Measurements from ENCODE around the gene MCC. TPM values are rescaled to one million over a fixed set of nuclear protein-coding genes. Genes with fewer than 3 reads are reported as not detected.

Gene MCC
- total RNA-seq, 1 donor from 2014 or later = 3.5 TPM

DNA sequence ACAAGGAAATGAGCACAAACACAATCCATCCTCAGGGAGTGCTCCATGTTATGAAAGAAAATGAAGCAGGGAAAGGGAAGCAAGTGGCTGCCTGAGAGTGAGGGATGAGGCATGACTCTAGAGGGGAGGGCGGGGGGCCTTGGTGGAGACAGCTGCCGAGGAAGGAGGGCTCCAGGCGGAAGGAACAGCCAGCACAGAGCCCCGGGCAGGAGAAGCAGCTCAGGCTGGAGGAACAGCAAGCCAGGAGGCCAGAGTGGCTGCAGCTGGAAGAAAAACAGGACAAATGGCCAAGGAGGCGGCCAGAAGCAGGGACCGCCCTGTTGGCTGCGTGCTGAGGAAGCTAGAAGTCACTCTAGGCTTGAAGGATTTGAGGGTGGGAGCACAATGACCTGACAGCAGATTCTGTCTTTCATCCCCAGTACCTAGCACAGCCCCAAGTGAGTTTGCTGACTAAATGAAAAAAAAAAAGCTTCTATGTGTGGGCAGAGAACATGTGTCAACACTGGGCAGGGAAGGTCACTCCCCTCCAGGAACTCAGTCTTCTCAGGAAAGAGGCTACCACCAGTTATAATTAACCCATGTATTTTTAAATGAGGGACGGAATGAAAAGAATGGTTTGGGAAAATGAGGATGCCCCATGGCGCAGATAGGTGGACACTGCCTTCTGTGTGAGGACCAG is 368.9 kb downstream of the MCC start:
- intact Hi-C loops (cut with micrococcal nuclease) = no loop called here

DNA sequence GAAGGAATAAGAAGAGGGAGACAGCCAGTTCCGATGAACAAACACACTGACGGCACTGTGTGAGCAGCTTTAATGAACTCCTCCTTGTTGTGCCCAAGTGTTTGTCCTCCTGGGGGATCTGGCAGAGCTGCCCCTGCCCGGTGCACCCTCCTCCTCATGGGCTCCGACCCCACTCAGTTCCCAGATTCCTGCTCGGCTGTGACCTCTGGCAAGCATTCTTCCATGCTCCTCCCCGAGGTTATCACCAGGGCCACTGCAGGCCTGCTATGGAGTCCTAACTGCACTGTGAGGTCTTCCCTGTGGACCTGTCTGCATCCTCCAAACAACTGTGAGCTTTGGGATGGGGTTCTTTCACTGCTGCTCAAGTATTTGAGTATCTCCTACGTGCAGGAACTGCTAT is 369.5 kb downstream of the MCC start:
- intact Hi-C loops (cut with micrococcal nuclease) = no loop called here

DNA sequence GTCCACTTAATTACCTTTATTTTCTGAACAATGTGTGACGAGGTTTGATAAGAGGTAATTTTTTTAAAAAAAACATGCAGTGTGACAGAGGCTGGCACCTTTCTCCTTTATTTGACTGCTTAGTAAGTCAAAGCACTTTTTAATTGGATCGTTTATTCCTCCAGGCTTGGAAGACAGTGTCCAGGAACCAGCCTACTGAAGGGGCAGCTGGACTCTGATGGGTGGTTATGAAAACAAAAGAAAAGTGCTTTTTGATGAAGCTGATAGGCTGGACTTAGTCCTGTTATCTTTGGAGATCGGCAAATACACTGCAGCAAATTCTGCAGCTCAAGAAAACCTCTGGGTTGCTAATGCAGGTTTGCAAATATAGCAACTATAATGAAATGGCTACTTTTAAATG is 370.0 kb downstream of the MCC start:
- intact Hi-C loops (cut with micrococcal nuclease) = no loop called here

DNA sequence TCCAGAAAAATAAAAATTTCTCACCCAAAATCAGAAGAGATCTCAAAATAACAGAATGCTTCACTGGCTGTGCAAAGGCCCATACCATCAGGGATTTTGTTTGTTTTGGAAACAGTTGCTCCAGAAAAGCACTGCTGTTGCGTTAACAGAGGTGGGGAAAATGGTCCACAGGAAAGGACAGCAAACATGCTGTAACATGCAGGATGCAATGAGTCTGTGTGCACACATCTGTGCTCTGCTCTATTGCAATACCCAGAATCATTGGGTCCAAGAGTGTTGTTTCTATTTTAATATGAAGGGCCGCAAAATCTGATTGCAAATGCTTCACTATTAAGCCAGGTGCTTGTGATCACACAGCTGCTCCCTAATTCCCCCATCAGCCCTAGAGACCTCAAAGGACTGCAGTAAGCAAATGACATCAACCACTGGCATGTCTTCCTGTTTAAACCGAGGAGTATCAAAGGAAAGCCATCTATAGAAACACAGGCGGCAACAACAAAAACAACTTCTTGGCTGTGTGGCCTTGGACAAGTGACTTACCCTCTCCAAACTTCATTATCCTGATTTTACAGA is 370.6 kb downstream of the MCC start:
- intact Hi-C loops (cut with micrococcal nuclease) = no loop called here

DNA sequence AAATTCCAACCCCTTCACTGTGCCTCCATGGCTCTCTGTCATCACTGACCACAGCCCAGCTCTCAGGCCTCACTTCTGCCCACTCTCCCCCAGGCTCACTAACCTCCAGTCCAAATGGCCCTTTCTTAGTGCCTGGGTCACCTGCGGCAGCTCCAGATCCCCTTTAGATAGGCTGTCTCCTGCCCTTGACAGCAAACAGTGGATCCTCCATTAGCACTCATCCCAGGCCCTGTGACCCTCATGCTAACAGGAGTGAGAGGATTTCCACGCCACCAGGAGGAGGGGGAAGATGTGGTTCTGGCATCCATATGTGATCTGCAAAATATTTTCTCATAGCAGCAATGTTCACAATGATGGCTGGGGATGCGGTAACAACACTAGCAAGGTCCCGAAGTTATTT is 372.3 kb downstream of the MCC start:
- intact Hi-C loops (cut with micrococcal nuclease) = no loop called here

DNA sequence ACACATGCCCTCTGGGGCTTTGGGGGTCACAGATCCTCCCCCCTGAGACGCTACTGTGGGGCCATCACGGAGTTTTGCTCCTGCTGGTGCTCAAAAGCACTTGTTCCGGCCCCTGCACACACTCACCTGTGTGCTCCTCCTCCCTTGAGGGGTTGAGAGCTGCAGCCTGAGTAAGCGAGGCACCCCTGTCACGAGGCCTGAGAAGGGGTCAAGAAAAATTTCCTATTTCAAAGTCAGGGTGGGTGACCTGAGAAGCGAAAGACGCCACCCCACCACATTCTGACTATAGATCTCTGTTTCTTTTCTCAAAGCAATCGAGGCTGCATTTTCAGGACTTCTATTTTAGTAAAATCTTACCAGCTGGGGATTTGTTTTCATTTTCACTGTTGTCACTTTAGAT is 373.2 kb downstream of the MCC start:
- intact Hi-C loops (cut with micrococcal nuclease) = no loop called here

DNA sequence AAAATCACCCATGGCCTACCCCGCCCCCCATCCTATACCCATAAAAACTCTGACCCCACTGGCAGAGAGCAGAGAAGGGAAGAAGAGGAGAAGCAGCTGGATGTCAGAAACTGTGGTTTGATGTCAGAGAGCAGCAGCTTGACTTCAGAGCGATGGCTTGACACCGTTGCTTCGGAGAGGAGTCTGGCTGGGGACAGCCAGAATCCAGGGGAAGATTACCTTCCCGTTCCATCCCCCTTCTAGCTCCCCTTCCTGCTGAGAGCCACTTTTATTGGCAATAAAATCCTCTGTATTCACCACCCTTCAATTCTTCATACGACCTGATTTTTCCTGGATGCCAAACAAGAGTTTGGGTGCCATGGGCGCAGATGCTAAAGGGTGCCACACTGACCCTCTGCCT is 373.7 kb downstream of the MCC start:
- intact Hi-C loops (cut with micrococcal nuclease) = no loop called here

DNA sequence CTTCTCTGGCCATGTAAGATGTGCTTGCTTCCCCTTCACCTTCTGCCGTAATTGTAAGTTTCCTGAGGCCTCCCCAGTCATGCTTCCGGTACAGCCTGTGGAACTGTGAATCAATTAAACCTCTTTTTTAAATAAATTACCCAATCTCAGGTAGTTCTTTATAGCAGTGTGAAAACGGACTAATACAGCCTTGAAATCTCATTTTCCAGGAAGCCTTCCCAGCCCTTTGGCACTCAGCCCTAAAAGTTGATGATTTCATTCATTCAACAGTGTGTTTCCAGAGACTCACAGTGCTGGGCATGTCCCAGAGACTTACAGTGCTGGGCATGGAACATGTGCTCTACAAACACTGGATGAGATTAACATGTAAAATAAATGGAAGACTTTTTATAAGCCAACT is 375.8 kb downstream of the MCC start:
- intact Hi-C loops (cut with micrococcal nuclease) = no loop called here

DNA sequence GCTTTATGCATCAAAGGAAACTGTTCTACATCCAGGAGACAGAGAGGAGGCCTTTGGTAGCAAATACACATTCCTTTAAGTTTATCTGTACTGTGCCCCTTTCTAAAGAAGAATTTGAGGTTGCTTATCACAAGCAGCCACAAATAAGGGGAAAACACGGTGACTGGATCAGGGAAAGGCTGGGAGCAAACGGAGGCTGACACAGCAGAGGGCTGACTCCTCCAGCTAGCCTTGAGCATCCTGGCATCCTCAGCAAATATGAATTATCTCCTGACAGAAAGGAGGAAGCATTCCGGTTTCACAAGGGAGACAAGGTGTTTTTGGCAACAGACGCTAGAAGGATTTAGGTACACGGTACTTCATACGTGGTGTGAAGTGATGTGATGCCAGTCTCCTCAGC is 378.1 kb downstream of the MCC start:
- intact Hi-C loops (cut with micrococcal nuclease) = no loop called here

DNA sequence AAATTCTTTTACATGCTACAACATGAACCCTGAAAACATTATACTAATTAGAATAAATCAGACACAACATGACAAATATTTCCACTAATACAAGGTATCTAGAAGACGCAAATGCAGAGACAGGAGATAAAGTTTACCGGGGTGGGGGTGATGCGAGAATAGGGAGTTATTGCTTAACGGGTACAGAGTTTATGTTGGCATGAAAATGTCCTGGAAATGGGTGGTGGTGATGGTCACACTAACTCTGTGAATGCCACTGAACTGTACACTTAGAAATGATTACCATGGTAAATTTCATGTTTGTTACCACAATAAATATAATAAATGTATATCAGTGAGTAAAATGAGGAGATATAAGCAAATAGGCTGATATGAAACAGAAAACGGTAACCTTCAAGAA is 378.9 kb downstream of the MCC start:
- intact Hi-C loops (cut with micrococcal nuclease) = no loop called here

DNA sequence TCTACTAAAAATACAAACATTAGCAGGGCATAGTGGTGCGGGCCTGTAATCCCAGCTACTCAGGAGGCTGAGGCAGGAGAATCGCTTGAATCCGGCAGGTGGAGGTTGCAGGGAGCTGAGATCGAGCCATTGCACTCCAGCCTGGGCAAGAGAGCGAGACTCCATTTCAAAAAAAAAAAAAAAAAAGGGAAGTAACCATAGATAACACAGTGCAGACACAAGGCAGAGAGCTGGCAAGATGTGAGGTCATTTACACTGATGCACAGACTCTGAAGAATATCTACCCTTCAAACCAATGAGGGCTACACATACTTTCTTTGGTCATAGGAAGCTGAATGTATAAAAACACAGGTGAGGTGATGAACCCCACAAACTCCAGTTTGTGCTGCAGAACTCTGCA is 379.8 kb downstream of the MCC start:
- intact Hi-C loops (cut with micrococcal nuclease) = no loop called here

DNA sequence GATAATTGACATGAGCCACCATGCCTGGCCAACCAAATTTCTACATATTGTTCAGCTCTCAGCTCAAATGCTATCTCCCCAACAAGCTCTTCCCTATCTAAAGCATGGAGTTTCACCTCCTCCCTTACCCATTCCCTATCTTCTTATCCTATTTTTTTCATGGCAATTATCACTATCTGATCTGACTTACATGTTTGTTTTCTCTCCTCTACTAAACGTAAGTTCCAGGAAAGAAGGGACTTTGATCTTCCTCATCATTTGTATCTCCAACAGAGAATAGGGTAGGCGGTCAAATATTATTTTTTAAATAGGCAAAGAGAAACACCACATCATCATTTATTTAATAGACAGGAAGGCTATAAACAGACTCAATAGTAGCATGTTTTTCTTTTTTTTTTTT is 381.4 kb downstream of the MCC start:
- intact Hi-C loops (cut with micrococcal nuclease) = no loop called here

DNA sequence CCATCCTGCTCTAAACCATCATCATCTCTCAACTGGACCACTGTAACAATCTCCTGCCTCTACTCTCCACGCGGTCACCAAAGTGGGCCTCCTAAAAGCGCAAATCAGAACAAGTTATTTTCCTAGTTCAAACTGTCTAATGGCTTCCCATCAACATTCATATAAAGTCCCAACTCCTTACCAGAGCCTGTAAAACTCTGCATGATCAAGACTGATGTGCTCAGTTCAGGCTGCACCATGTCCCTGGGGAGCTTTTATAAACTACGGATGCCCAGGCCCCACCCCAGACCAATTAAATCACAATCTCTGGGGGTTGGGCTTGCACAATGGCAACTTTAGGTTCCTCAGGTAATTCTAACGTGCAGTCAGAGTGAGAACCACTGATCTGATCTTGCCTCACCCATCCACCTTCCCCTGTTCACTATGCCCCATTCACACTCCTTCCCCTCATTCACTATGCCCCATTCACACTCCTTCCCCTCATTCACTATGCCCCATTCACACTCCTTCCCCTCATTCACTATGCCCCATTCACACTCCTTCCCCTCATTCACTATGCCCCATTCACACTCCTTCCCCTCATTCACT is 382.5 kb downstream of the MCC start:
- intact Hi-C loops (cut with micrococcal nuclease) = no loop called here

DNA sequence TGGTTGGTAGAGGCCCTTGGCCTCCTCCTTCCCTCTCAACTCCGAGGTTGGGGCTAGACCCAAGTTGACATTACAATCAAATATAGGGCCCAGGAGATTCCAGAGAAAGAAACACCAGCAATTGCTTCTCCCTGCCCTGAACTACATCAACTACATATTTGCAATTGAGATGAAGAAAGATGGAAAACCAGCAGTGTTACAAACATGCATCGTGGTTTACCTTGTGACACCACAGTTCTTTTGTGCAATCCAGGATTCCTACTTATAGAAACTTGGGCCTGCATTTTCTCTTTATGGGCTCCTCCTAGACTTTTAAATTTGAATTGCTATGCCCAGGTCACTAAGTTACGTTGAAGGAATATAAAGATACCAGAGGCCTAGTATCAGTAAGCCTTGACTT is 384.9 kb downstream of the MCC start:
- intact Hi-C loops (cut with micrococcal nuclease) = no loop called here

DNA sequence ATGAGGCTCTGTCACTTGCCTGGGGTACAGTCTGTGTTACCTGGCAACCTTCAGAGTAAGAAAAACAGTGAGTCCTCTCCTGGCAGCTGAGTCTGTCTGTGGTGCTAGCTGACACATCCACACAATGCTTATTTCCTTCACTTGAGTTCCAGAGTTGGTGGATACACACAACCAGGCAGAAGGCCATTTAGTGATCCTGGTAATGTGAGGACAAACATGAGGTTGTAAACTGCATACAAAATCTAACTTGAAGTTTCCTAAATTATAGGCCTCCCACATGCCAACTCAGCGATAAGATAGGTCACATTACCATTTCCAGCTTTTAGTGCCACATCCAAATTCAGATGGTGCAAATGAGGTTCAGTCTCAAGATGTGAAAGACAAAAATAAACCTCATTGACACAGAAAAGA is 386.1 kb downstream of the MCC start:
- intact Hi-C loops (cut with micrococcal nuclease) = no loop called here

DNA sequence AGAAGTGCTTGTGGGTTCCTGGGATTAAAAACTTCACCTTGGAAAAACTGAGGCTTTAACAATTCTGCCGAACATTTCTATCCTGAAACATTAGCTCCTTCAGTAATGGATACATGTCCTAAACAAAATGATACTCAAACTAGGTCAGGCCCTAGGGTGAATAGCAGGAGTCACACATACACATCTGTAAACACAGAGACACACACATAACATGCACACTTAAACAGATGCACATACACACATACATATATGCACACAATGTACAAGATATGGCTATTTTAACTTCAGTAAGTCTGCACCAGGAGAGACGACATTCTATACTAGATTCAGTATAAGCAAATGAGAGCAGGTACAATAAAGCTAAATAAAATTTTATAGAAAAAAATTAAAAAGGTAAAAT is 387.3 kb downstream of the MCC start:
- intact Hi-C loops (cut with micrococcal nuclease) = no loop called here

DNA sequence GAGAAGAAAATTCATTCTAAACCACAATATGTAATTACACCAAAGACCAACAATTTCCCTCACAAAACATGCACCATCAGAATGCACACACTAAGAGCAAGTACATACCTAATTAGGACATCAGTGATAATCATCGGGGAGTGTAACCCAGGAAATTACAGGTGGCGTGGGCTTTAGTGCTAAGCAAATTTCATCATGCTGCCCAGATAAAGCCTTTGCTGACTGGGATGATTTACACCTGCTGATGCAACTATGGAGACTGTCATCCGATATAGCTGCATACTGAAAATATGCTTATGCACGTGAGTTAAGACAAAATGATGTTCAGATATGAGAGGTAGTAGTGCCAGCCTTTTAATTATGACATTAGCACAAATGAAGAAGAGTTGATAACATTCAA is 388.4 kb downstream of the MCC start:
- intact Hi-C loops (cut with micrococcal nuclease) = no loop called here

DNA sequence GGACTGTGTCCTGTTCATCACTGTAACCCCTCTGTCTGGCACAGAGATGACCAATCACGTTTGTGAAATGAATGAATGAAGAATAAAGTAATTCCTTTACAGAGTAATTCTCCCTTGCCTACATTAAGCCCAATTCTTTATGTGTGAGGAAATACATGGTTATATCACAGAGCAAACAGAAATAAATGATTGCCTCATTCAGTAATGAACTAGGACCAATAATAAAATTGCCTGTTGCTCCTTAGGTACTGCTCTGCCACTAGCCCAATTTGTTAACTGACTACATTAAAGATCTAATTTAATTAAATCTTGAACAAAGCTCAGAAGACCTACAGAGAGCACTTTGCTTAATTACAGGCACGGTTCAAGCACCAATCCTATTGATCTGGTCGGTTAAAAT is 389.9 kb downstream of the MCC start:
- intact Hi-C loops (cut with micrococcal nuclease) = no loop called here

DNA sequence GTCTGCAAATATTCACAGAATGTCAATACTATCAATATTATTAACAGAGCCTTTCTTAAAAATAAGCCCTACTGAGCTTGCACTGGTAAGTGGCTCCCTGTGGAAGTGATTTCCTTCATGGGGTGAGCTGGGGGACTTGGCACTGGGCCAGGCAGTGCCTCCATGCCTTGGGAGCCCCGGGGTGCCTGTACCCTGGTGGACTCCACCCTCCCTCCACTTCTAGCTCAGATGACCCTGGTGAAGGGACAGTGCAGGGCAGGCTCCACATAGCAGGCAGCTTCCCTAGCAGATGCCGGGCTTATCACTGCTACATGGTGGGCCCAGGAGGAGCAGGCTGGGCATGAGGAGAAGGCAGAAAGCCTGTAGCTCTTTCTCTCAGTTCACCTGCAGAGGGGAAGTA is 392.4 kb downstream of the MCC start:
- intact Hi-C loops (cut with micrococcal nuclease) = no loop called here

DNA sequence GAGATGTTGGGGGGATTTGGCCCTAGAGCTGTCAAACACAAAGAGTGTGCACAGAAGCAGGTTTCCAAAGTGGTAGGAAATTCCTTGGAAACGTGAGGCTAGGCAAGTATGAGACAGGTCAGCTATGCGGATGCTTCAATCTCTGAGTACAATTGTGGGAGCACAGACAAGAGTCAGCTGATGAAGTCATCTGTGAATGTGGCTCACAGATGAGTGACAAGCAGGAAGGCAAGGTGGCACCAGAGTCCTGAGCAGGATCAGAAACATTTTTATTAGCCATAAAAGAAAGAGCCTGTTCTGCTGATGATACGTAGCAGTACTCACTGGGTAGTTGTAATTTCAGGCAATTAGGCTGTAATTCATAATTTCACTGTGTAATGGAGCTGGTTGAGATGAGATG is 394.7 kb downstream of the MCC start:
- intact Hi-C loops (cut with micrococcal nuclease) = loop anchor here (5.0 kb wide), 1 partner anchor 96 kb away; no protein-coding TSS in a partner anchor

DNA sequence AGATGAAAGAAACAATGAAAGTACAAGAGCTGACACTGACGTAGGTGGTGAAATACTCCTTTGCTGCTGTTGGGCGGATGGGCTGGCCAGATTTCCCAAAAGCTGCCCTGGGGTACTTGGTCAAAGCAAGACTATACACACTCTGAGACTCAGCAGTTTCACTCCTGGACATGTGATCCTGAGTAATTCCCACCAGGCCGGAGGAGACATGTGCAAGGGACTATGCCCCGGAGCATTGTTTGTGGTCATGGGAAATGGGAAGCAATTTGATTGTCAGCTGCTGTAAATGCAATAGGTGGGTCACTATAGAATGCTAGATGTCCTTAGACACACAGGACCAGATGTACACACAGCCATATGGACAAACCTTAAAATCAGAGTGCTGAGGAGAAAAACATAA is 395.6 kb downstream of the MCC start:
- intact Hi-C loops (cut with micrococcal nuclease) = loop anchor here (5.0 kb wide), 1 partner anchor 95 kb away; no protein-coding TSS in a partner anchor

DNA sequence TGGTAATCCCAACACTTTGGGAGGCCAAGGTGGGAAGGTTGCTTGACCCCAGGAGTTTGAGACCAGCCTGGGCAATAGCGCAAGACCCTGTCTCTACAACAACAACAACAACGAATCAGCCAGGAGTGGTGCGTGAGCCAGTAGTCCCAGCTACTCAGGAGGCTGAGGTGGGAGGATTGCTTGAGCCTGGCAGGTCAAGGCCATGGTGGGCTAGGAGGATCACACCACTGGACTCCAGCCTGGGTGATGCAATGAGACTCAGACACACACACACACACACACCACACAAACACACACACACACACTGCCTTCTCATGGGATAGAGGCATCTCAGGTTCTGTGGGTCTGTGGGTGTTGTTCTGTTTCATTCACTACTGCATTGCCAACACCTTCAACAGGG is 396.6 kb downstream of the MCC start:
- intact Hi-C loops (cut with micrococcal nuclease) = loop anchor here (5.0 kb wide), 1 partner anchor 94 kb away; no protein-coding TSS in a partner anchor
